OCI-LY3 (cell line): ENCODE measurements around the gene ERGIC1.

Experiments
- CTCF ChIP-seq: fragments of 200-600, 300-600 bp; sonication (generic); IDR thresholded peaks from 2 replicates; pipeline ENCODE4 v1.5.1; 2014; ENCODE audit warnings: antibody characterized with exemption, low read length, low read depth
- EZH2phosphoT487 ChIP-seq: fragments of 200-600 bp; shearing (Covaris generic); IDR thresholded peaks from 2 replicates; pipeline ENCODE4 v1.6.1; 2018; ENCODE audit warnings: antibody characterized with exemption, mixed run types, low read depth

- TF ChIP-seq CTCF = no peak
- no peak for TF ChIP-seq EZH2phosphoT487
Measured at GRCh38 chr5:172791286-172791685, 42.8 kb upstream of the ERGIC1 start.
